Osteocyte (in vitro differentiated cells): ENCODE results near the gene FOXN1. TPM values are rescaled to one million over a fixed set of nuclear protein-coding genes. Genes with fewer than 3 reads are reported as not detected.
A peak's percentile ranks its signal among the peaks of the same experiment; 100 is the strongest.

Experiments
- DNase-seq: peaks from one replicate; pipeline ENCODE4 v3.0.0; 2021; ENCODE audit warnings: mixed read lengths; ENCODE audit not compliant: unreplicated experiment; ENCODE audit errors: extremely low spot score
- H3K27ac Mint-ChIP-seq: one replicate; pipeline ENCODE4 v1.8.0; 2021; ENCODE audit warnings: mild to moderate bottlenecking, mixed read lengths; ENCODE audit not compliant: unreplicated experiment
- H3K27me3 Mint-ChIP-seq: one replicate; pipeline ENCODE4 v1.8.0; 2021; ENCODE audit warnings: mixed read lengths; ENCODE audit not compliant: unreplicated experiment
- H3K36me3 Mint-ChIP-seq: one replicate; pipeline ENCODE4 v1.8.0; 2021; ENCODE audit warnings: mixed read lengths; ENCODE audit not compliant: unreplicated experiment
- H3K4me1 Mint-ChIP-seq: one replicate; pipeline ENCODE4 v1.8.0; 2021; ENCODE audit warnings: mixed read lengths; ENCODE audit not compliant: unreplicated experiment
- H3K4me3 Mint-ChIP-seq: one replicate; pipeline ENCODE4 v1.8.0; 2021; ENCODE audit warnings: mild to moderate bottlenecking, moderate library complexity, mixed read lengths; ENCODE audit not compliant: unreplicated experiment
- H3K9me3 Mint-ChIP-seq: one replicate; pipeline ENCODE4 v1.8.0; 2021; ENCODE audit warnings: mixed read lengths; ENCODE audit not compliant: unreplicated experiment
- total RNA-seq: library from RNA; stranded (reverse); gene quantifications from 2 replicates; pipeline ENCODE4 v1.2.1, GENCODE V29; 2021
- TF ChIP-seq, protein P1 (sequence below): fragments of 200-600 bp; sonication (generic); IDR thresholded peaks from 2 replicates; pipeline ENCODE4 v1.5.0; 2021; ENCODE audit warnings: antibody characterized with exemption, mild to moderate bottlenecking, moderate library complexity

The FOXN1 gene
- total RNA-seq, 1 donor from 2014 or later: not detected

DNA sequence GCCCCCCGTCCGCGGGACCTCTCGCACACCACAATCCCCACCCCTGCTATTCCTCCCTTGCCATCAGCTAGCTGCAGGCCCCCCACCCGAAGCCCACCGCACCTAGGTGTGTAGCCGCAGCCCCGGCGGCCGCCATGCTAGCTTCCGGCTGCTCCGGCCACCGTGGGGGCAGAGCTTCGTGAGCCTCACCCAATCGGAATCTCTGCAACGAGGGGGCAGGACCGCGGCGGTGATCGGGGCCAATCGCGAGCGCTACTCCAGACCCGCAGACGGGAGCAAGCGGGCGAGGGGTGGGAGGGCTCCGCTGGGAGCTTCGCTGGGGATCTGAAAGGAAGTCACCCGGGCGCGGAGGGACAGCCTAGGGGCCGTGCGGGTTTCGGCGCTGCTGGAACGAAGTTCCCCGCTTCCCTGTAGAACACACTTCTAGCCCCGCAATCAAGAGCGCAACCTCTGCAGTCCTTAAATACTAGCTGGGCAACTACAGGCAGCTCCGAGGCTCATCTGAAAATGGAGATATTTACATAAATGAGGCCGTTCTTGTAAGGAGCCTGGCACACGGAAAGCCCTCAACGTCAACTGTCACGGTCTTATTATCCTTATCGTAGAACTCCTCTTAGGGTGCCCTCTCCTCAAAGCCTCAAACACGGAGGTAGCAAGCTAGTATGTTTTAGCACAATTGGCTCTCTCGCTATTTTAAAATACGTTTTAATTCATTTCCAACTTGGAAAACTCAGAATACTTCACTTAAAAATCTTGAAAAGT lies 65.4 kb downstream of the FOXN1 start, which contains the start of gene PIGS:
Gene PIGS, minus strand, starts transcription at position 164 of the 762 bp plus-strand sequence. Its CDS starts 28 bp downstream, at position 136.
- peaks cover 33% of the 10 kb centered on the region for H3K4me1 Mint-ChIP-seq
- H3K36me3 Mint-ChIP-seq: no peaks in the 10 kb centered on the region
- H3K4me3 Mint-ChIP-seq: peak within 1 kb of the TSS; percentile 94
- peak within 1 kb of the TSS; percentile 81 for H3K27ac Mint-ChIP-seq
- DNase-seq: peak; percentile 97
- no peaks in the 10 kb centered on the region for H3K9me3 Mint-ChIP-seq
- TF ChIP-seq, protein P1, sequence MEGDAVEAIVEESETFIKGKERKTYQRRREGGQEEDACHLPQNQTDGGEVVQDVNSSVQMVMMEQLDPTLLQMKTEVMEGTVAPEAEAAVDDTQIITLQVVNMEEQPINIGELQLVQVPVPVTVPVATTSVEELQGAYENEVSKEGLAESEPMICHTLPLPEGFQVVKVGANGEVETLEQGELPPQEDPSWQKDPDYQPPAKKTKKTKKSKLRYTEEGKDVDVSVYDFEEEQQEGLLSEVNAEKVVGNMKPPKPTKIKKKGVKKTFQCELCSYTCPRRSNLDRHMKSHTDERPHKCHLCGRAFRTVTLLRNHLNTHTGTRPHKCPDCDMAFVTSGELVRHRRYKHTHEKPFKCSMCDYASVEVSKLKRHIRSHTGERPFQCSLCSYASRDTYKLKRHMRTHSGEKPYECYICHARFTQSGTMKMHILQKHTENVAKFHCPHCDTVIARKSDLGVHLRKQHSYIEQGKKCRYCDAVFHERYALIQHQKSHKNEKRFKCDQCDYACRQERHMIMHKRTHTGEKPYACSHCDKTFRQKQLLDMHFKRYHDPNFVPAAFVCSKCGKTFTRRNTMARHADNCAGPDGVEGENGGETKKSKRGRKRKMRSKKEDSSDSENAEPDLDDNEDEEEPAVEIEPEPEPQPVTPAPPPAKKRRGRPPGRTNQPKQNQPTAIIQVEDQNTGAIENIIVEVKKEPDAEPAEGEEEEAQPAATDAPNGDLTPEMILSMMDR: no peak
- H3K27me3 Mint-ChIP-seq: no peaks in the 10 kb centered on the region

GRCh38 chr17:28572259-28573039 lies 66.3 kb downstream of the FOXN1 start:
- Mint-ChIP-seq H3K27me3 (no peaks in the 10 kb centered on the region), H3K9me3 (no peaks in the 10 kb centered on the region), H3K36me3 (no peaks in the 10 kb centered on the region), H3K4me1 (peaks cover 36% of the 10 kb centered on the region), H3K4me3 (peak overlapping the region; percentile 94), H3K27ac (no peak overlapping the region)
- TF ChIP-seq, protein P1: no peak
- DNase-seq: no peak

GRCh38 chr17:28573040-28573380 lies 66.9 kb downstream of the FOXN1 start:
- no peaks in the 10 kb centered on the region for H3K36me3 Mint-ChIP-seq
- no peak for DNase-seq
- H3K4me1 Mint-ChIP-seq: peaks cover 36% of the 10 kb centered on the region
- no peak overlapping the region for H3K4me3 Mint-ChIP-seq
- TF ChIP-seq, protein P1: no peak
- H3K9me3 Mint-ChIP-seq: no peaks in the 10 kb centered on the region
- H3K27me3 Mint-ChIP-seq: no peaks in the 10 kb centered on the region
- no peak overlapping the region for H3K27ac Mint-ChIP-seq

- H3K4me1 Mint-ChIP-seq: peaks cover 36% of the 10 kb centered on the region
- H3K4me3 Mint-ChIP-seq: no peak overlapping the region
- H3K27ac Mint-ChIP-seq: no peak overlapping the region
- TF ChIP-seq, protein P1: no peak
- no peak for DNase-seq
- H3K27me3 Mint-ChIP-seq: no peaks in the 10 kb centered on the region
- H3K9me3 Mint-ChIP-seq: no peaks in the 10 kb centered on the region
- H3K36me3 Mint-ChIP-seq: no peaks in the 10 kb centered on the region
Observed at GRCh38 chr17:28573521-28573920, 67.4 kb downstream of the FOXN1 start.

GRCh38 chr17:28573966-28574480 lies 67.9 kb downstream of the FOXN1 start:
- H3K27ac Mint-ChIP-seq: no peak overlapping the region
- H3K9me3 Mint-ChIP-seq: no peaks in the 10 kb centered on the region
- H3K36me3 Mint-ChIP-seq: no peaks in the 10 kb centered on the region
- no peaks in the 10 kb centered on the region for H3K27me3 Mint-ChIP-seq
- TF ChIP-seq, protein P1: no peak
- H3K4me1 Mint-ChIP-seq: peaks cover 36% of the 10 kb centered on the region
- no peak overlapping the region for H3K4me3 Mint-ChIP-seq
- no peak for DNase-seq
